Liver (tissue), 9 donors: Measurements from ENCODE around the gene PDZD8. TPM values are rescaled to one million over a fixed set of nuclear protein-coding genes. Genes with fewer than 3 reads are reported as not detected.

Experiments used
- DNase-seq: peaks from one replicate; pipeline ENCODE4 v3.0.0-alpha.2; 2017; ENCODE audit warnings: low spot score
- H3K27ac ChIP-seq, 2 donors: one replicate each; pipeline ENCODE4 v1.7.0; 2013; ENCODE audit warnings: inconsistent platforms in 2 of 2, low read length in 2 of 2, control low read depth in 1 of 2, low read depth in 1 of 2, mild to moderate bottlenecking in 1 of 2
- H3K27me3 ChIP-seq, 4 donors: one replicate each; pipeline versions ENCODE4 v1.6.1 to v1.7.0; 2013; ENCODE audit warnings: low read length in 3 of 4, inconsistent platforms in 1 of 4, mild to moderate bottlenecking in 1 of 4, moderate library complexity in 1 of 4; ENCODE audit not compliant: control insufficient read depth in 4 of 4, insufficient read depth in 4 of 4
- H3K36me3 ChIP-seq, 4 donors: one replicate each; pipeline versions ENCODE4 v1.6.1 to v1.7.0; 2013; ENCODE audit warnings: low read length in 3 of 4, mild to moderate bottlenecking in 3 of 4, low read depth in 1 of 4, moderate library complexity in 1 of 4; ENCODE audit not compliant: control insufficient read depth in 4 of 4, insufficient read depth in 3 of 4
- H3K4me1 ChIP-seq, 4 donors: one replicate each; pipeline versions ENCODE4 v1.6.1 to v1.7.0; 2013; ENCODE audit warnings: low read length in 3 of 4, mild to moderate bottlenecking in 3 of 4, moderate library complexity in 1 of 4; ENCODE audit not compliant: control insufficient read depth in 4 of 4, insufficient read depth in 4 of 4
- H3K4me3 ChIP-seq, 3 donors: one replicate each; pipeline versions ENCODE4 v1.6.1 to v1.7.0; 2013; ENCODE audit warnings: low read length in 3 of 3, control low read depth in 1 of 3, low read depth in 1 of 3, mild to moderate bottlenecking in 1 of 3
- H3K9ac ChIP-seq, 2 donors: one replicate each; pipeline ENCODE4 v1.7.0; 2013; ENCODE audit warnings: low read length in 2 of 2, mild to moderate bottlenecking in 2 of 2, moderate library complexity in 2 of 2, control low read depth in 1 of 2, low read depth in 1 of 2
- H3K9me3 ChIP-seq, 4 donors: one replicate each; pipeline versions ENCODE4 v1.6.1 to v1.7.0; 2013; ENCODE audit warnings: low read length in 3 of 4; ENCODE audit not compliant: control insufficient read depth in 4 of 4
- ATF3 ChIP-seq: IDR thresholded peaks from 2 replicates; pipeline ENCODE4 v1.6.1; 2016; ENCODE audit warnings: antibody characterized with exemption
- CTCF ChIP-seq: fragments of 150-350 bp; IDR thresholded peaks from 2 replicates; pipeline ENCODE4 v1.5.1; 2017; ENCODE audit warnings: improper control_type of control experiment, low read depth, low read length; ENCODE audit not compliant: missing input control
- EGR1 ChIP-seq, 2 donors: IDR thresholded peaks; 2 replicates each; pipeline ENCODE4 v1.6.1; 2016 to 2018; ENCODE audit warnings: antibody characterized with exemption in 2 of 2, low read depth in 2 of 2
- FOXA1 ChIP-seq: IDR thresholded peaks from 2 replicates; pipeline ENCODE4 v1.6.1; 2016; ENCODE audit warnings: antibody characterized with exemption
- GABPA ChIP-seq, 2 donors: IDR thresholded peaks in 1 of 2; conservative IDR thresholded peaks in 1 of 2; 2 replicates each; pipeline ENCODE4 v1.6.1; 2016; ENCODE audit warnings: antibody characterized with exemption in 2 of 2, mild to moderate bottlenecking in 1 of 2, moderate library complexity in 1 of 2
- HNF4A ChIP-seq, 2 donors: conservative IDR thresholded peaks; 2 replicates each; pipeline ENCODE4 v1.6.1; 2016; ENCODE audit warnings: antibody characterized with exemption in 2 of 2, mild to moderate bottlenecking in 2 of 2
- HNF4G ChIP-seq: IDR thresholded peaks from 2 replicates; pipeline ENCODE4 v1.6.1; 2016; ENCODE audit warnings: antibody characterized with exemption
- JUND ChIP-seq, 2 donors: IDR thresholded peaks; 2 replicates each; pipeline ENCODE4 v1.6.1; 2016; ENCODE audit warnings: antibody characterized with exemption in 2 of 2
- MAX ChIP-seq: IDR thresholded peaks from 2 replicates; pipeline ENCODE4 v1.6.1; 2016; ENCODE audit warnings: antibody characterized with exemption
- NR2F2 ChIP-seq: IDR thresholded peaks from 2 replicates; pipeline ENCODE4 v1.6.1; 2016; ENCODE audit warnings: antibody characterized with exemption
- RAD21 ChIP-seq, 2 donors: IDR thresholded peaks; 2 replicates each; pipeline ENCODE4 v1.6.1; 2016; ENCODE audit warnings: antibody characterized with exemption in 2 of 2, mild to moderate bottlenecking in 2 of 2
- RXRA ChIP-seq, 2 donors: IDR thresholded peaks; 2 replicates each; pipeline ENCODE4 v1.6.1; 2017 to 2018; ENCODE audit warnings: antibody characterized with exemption in 2 of 2, mild to moderate bottlenecking in 1 of 2
- SP1 ChIP-seq: IDR thresholded peaks from 2 replicates; pipeline ENCODE4 v1.6.1; 2018; ENCODE audit warnings: antibody characterized with exemption, mild to moderate bottlenecking
- TAF1 ChIP-seq: conservative IDR thresholded peaks from 2 replicates; pipeline ENCODE4 v1.6.1; 2016; ENCODE audit warnings: antibody characterized with exemption, mild to moderate bottlenecking
- YY1 ChIP-seq: IDR thresholded peaks from 2 replicates; pipeline ENCODE4 v1.6.1; 2016; ENCODE audit warnings: antibody characterized with exemption, mild to moderate bottlenecking
- ZBTB33 ChIP-seq: IDR thresholded peaks from 2 replicates; pipeline ENCODE4 v1.6.1; 2016; ENCODE audit warnings: antibody characterized with exemption
- WGBS: extraction: QIAGEN DNeasy Blood & Tissue Kit; methylation state at CpG from one replicate; pipeline ENCODE4 v1.1.7; 2013; 5-methylcytosine and 5-hydroxymethylcytosine counted together
- polyA plus RNA-seq, 2 donors: library from polyadenylated mRNA; stranded (reverse) in 1 of 2; unstranded in 1 of 2; fragments of 200-250 nt in 1 of 2; fragments of >200 nt in 1 of 2; fragmentation: Nextera tagmentation in 1 of 2; extraction: Ambion mirVana in 1 of 2; gene quantifications; one replicate each; pipeline versions ENCODE4 v1.2.1 to v1.2.3, GENCODE V29; 2013 to 2015
- total RNA-seq, 2 donors: library from RNA; depleted of rRNA; stranded (reverse); fragments of >200 nt; gene quantifications; one replicate each; pipeline ENCODE4 v1.2.3, GENCODE V29; 2014
- TF ChIP-seq, protein P1 (sequence below): IDR thresholded peaks from 2 replicates; pipeline ENCODE4 v1.6.1; 2016; ENCODE audit warnings: antibody characterized with exemption, mild to moderate bottlenecking
- donor health status: healthy.
- donor health status: healthy.
- donor health status: healthy.
- donor health status: healthy.
- donor health status: healthy.

PDZD8 gene
- total and polyA plus RNA-seq, 4 donors, result 9.3 to 38.9 (median 15.1) TPM

DNA sequence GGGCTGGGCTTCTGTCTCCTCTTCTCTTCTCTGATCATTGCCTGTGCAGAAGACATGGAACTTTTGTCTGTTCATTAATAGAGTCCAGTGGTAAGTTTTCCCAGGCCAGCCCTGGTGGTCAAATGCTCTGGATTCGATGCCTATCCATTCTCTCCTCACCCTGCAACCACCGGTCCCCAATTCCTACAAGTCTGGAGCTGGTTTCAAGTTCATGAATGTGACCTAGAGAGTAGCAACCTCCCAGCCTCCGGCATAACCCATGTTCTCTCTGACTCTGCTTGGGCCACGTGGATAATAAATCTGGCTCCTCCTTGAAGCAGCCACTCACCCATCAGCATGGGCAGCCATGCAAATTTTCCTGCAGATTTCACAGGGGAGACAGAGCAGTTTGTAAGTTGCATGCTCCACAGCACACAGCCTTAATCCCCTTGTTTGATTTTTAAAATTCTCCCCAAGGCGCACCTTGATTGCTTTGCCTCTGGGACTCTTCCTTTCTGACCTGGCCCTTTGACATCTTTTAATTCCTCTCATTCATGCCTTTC is 37.3 kb upstream of the PDZD8 start:
- TF ChIP-seq FOXA1 (no peak), ZBTB33 (no peak), SP1 (no peak), JUND (IDR thresholded peaks at IDR 0.05) (no peak), YY1 (no peak), RAD21 (IDR thresholded peaks at IDR 0.05) (no peak), HNF4A (conservative IDR thresholded peaks at IDR 0.05) (no peak), EGR1 (IDR thresholded peaks at IDR 0.05; ENCODE audit: low read depth in 2 of 2) (no peak), NR2F2 (no peak), TAF1 (no peak), RXRA (IDR thresholded peaks at IDR 0.05) (no peak)
- TF ChIP-seq, protein P1, sequence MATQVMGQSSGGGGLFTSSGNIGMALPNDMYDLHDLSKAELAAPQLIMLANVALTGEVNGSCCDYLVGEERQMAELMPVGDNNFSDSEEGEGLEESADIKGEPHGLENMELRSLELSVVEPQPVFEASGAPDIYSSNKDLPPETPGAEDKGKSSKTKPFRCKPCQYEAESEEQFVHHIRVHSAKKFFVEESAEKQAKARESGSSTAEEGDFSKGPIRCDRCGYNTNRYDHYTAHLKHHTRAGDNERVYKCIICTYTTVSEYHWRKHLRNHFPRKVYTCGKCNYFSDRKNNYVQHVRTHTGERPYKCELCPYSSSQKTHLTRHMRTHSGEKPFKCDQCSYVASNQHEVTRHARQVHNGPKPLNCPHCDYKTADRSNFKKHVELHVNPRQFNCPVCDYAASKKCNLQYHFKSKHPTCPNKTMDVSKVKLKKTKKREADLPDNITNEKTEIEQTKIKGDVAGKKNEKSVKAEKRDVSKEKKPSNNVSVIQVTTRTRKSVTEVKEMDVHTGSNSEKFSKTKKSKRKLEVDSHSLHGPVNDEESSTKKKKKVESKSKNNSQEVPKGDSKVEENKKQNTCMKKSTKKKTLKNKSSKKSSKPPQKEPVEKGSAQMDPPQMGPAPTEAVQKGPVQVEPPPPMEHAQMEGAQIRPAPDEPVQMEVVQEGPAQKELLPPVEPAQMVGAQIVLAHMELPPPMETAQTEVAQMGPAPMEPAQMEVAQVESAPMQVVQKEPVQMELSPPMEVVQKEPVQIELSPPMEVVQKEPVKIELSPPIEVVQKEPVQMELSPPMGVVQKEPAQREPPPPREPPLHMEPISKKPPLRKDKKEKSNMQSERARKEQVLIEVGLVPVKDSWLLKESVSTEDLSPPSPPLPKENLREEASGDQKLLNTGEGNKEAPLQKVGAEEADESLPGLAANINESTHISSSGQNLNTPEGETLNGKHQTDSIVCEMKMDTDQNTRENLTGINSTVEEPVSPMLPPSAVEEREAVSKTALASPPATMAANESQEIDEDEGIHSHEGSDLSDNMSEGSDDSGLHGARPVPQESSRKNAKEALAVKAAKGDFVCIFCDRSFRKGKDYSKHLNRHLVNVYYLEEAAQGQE, result no peak
- no peak overlapping the region for H3K9ac ChIP-seq
- DNase-seq, result no peak
- H3K4me1 ChIP-seq, result peaks cover 1 to 32% (median 18%) of the 10 kb centered on the region in 4 donors
- H3K4me3 ChIP-seq, result no peak overlapping the region
- H3K27me3 ChIP-seq, result no peaks in the 10 kb centered on the region
- H3K36me3 ChIP-seq, result no peaks in the 10 kb centered on the region
- H3K27ac ChIP-seq, result no peak overlapping the region
- WGBS, result 89% methylated on average over 5 of the region's 5 CpGs
- no peaks in the 10 kb centered on the region for H3K9me3 ChIP-seq

DNA sequence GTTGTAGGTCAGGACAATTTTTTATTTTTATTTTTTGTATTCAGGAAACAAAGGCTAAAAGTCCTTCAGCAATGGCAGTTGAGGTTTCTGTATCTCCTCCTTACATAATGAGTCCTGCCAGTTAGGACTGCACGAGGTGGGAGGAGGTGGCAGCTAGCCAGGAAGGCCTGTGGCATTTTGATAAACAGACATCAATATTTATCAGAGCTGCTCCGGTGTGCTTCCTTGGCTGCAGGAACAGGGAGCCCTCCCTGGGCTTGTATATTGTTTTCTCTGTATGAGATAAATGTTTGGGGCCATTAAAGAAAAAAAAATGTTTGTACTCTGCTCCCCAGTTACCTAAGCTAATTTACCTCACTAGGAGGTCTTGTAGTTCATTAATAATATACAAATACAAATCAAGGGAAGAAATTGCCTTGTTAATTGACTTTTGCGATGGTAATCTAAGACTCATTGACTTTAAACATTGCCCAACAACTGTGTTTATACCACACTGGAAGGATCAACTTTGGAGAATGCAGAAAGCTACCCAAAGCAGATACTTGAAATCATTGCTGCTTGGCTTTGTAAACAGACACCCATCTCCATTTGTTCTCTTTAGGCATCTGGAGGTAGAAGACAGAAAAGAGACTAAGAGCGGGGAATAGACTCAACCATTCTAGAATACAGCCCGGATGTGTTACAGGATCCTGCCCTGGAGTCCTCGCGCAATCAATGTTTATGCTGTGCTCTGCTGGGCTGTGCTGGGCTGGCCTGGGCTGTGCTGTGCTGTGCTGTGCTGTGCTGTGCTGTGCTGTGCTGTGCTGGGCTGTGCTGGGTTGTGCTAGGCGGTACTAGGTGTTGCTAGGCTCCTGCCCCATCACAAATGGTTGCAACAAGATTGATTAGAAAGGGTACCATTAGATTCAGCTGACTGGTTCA is 36.5 kb upstream of the PDZD8 start:
- no peaks in the 10 kb centered on the region for H3K36me3 ChIP-seq
- H3K9me3 ChIP-seq, result no peaks in the 10 kb centered on the region
- H3K4me1 ChIP-seq, result peaks cover 1 to 32% (median 18%) of the 10 kb centered on the region in 4 donors
- H3K27ac ChIP-seq, result no peak overlapping the region
- no peak overlapping the region for H3K9ac ChIP-seq
- TF ChIP-seq CTCF (no peak), MAX (no peak), JUND (IDR thresholded peaks at IDR 0.05) (no peak), FOXA1 (no peak), RAD21 (IDR thresholded peaks at IDR 0.05) (no peak), HNF4G (no peak), EGR1 (IDR thresholded peaks at IDR 0.05; ENCODE audit: low read depth in 2 of 2) (no peak), YY1 (no peak), SP1 (no peak), HNF4A (conservative IDR thresholded peaks at IDR 0.05) (no peak), GABPA (IDR thresholded peaks at IDR 0.05 in 1 of 2, conservative IDR thresholded peaks at IDR 0.05 in 1 of 2) (no peak), ATF3 (no peak)
- TF ChIP-seq, protein P1, result no peak
- H3K4me3 ChIP-seq, result no peak overlapping the region
- 56% methylated on average over 8 of the region's 8 CpGs for WGBS
- peak; percentile 90 for DNase-seq
- no peaks in the 10 kb centered on the region for H3K27me3 ChIP-seq
